Erythroblast (primary cell): ENCODE data around the gene YAP1.

Experiments used
- GATA1 ChIP-seq: IDR thresholded peaks from 2 replicates; pipeline ENCODE4 v1.6.1; 2011; ENCODE audit warnings: low read depth, mild to moderate bottlenecking, control low read depth, low read length, moderate library complexity
- POLR2A ChIP-seq: IDR thresholded peaks from 2 replicates; pipeline ENCODE4 v1.6.1; 2011; ENCODE audit warnings: mild to moderate bottlenecking, low read length

DNA sequence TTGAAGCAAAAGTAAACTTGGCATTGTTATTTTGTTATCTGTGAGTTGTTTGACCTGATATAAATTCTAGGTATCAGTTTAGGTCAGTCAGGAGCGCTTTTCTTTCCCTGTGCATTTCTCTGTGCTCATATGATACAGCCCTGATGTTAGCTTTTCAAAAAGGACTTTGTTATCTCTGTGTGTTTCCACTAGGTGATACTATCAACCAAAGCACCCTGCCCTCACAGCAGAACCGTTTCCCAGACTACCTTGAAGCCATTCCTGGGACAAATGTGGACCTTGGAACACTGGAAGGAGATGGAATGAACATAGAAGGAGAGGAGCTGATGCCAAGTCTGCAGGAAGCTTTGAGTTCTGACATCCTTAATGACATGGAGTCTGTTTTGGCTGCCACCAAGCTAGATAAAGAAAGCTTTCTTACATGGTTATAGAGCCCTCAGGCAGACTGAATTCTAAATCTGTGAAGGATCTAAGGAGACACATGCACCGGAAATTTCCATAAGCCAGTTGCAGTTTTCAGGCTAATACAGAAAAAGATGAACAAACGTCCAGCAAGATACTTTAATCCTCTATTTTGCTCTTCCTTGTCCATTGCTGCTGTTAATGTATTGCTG lies 119.4 kb downstream of the YAP1 start:
- TF ChIP-seq POLR2A (no peak), GATA1 (no peak)
